Kasumi-1 (cell line): ENCODE data around the gene HDGF.

Source experiments
- DNase-seq, 2 experiments: peaks; one replicate each; lab custom pipeline; 2025; lab: John Stamatoyannopoulos, UW

HDGF gene

GRCh38 chr1:156725683-156726280 is 25.7 kb downstream of the HDGF start:
- peak; percentile 89 to 92 for DNase-seq

DNA sequence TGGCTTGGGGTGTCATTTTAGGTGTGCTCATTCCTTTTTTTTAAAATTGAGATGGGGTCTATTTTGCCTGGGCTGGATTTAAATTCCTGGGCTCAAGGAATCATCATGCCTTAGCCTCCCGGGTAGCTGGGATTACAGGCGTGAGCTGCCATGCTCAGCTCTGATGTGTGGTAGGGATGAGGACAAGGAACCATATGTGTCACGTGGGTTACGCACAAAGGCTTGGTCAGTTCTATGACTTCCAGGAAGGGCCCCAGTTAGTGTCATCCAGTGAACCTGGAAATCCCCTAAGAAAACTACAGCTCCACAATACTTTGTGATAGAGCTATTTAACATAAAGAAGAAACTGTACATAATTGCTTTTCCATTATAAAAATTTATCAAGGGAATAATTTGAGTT is 29.9 kb downstream of the HDGF start:
- DNase-seq, result no peak

- no peak for DNase-seq
Observed at GRCh38 chr1:156721131-156721530, 30.3 kb downstream of the HDGF start.

GRCh38 chr1:156717351-156717750 is 34.1 kb downstream of the HDGF start:
- no peak for DNase-seq

DNA sequence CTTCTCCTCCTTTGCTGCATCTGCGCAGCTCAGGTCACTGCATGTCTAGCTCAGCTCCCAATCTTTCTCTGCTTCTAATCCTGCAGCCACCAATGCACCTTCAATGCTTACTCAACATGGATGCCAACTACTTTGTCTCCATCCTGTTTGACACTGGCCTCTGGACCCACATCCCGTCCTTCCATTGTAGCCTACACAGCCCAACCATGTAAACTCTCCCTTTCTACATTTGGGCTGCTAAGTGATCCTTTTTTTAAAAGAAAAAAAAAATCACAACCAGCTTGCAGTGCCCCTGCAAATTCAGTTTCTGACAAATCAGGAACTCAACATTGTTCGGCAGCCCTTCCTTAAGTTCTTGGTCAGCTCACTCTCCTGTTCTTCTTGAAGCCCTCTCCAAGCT is 36.6 kb downstream of the HDGF start:
- no peak for DNase-seq

- DNase-seq, result no peak
Observed at GRCh38 chr1:156712626-156713025, 38.8 kb downstream of the HDGF start.

GRCh38 chr1:156711011-156711817 is 40.3 kb downstream of the HDGF start:
- no peak for DNase-seq

DNA sequence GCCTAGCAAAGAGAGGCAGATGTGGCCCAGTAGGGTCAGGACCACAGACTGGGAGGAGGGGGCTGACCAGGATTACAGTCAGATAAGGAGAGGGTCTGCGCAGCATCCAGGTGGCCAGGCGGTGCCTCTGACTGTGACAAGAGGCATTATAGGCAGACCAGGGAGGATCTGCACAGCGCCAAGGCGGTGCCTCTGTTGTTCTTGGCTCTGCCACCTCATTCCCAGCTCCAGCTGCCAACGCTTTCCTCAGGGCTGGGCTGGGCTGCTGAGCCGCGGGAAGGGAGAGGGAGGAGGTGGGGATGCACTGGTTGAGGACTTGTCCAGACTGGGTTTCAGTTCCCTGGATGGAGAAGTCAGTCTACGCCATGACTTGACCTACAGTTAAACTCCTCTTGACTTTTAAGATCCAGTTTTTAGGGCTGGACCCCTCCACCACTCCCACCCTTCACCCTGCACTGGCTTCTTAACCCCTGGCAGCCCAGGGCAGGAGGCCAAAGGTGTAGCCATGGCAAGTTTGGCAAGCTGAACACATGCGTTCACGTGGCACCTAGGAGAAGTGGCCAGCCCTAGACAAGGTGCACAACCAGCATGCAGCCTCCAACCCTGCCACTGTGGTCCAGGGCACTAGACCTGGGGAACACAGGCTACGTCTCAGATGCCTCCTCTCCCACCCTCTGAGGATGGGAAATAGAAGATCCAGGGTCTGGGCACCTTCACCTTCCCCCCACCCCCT is 41.6 kb downstream of the HDGF start:
- DNase-seq, result no peak

GRCh38 chr1:156709031-156709430 is 42.4 kb downstream of the HDGF start:
- no peak for DNase-seq

DNA sequence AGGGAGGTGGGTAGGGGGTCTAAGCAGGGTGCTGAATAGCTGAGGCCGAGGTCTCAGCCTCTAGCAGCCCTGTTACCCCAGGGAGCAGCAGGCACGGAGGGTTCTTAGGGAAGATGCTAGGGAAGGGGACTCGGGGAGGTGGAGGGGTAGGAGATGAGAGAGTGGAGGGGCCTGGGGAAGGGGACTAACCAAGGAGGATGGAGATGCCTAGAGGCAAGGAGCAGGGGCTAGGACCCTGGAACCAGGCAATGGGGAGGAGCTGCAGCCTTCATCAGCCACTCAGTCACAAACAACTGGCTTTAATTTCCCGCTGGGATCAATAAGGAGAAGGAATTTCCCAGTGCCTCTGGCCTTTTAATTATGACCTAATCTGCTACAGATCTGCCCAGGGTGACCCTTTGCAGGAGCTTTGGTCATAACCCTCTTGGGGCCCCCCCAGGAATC is 43.2 kb downstream of the HDGF start:
- DNase-seq, result no peak

GRCh38 chr1:156707417-156708217 is 43.9 kb downstream of the HDGF start:
- DNase-seq, result no peak

GRCh38 chr1:156706657-156707416 is 44.6 kb downstream of the HDGF start:
- no peak for DNase-seq

- peak; percentile 18 to 43 for DNase-seq
Observed at GRCh38 chr1:156705918-156706656, 45.4 kb downstream of the HDGF start.

DNA sequence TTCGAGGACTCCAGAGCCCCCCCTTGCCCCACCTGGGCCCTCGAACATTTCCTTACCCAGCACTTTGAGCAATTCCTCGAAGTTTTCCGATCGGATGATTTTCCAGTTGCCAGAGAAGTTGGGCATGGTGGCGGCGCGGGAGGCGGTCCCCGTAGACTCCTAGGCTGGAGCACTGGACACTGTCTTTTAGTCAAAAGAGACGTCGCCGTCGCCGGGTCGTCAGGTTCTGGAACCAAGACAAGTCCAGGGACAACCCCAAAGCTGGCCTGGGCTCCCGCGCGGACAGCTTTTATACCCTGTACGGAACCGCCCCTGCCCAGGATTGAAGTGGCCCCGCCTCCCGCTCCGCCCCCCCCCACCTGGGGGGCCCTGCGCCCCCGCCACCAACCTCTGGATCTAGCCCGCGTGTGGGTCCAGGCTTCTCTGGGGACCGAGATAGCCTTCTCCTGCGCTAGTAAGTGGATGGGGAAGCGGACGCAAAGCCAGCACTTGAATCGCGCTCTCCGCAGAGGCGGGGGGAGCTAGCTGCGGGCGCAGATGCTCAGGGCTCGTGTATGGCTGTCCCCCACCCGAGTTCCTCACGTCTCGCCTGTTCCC is 46.1 kb downstream of the HDGF start, which contains the start of gene CRABP2:
Gene CRABP2 (minus strand): TSS at position 263 of the 597 bp plus-strand sequence. CDS start 137 bp downstream, at position 126.
- DNase-seq, result no peak

DNA sequence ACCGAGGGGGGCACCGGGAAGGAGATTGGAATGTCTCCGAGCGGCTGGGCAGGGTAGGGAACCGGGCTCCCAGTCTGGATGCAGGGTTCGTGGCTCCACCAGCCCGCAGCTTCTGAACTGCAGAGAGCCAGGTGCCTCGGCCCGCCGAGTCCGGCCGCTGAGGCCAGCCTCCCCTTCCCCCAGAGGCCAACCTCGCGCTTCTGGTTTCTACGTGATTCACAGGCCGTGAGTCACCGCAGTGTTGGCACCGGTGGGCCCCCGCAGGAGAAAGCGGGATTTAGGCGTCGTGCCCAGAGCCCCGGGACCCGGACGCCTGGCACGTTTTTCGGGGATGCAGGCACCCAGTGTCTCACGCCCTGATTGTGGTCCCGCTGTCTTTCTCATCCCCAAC is 46.5 kb downstream of the HDGF start:
- DNase-seq, result no peak

DNA sequence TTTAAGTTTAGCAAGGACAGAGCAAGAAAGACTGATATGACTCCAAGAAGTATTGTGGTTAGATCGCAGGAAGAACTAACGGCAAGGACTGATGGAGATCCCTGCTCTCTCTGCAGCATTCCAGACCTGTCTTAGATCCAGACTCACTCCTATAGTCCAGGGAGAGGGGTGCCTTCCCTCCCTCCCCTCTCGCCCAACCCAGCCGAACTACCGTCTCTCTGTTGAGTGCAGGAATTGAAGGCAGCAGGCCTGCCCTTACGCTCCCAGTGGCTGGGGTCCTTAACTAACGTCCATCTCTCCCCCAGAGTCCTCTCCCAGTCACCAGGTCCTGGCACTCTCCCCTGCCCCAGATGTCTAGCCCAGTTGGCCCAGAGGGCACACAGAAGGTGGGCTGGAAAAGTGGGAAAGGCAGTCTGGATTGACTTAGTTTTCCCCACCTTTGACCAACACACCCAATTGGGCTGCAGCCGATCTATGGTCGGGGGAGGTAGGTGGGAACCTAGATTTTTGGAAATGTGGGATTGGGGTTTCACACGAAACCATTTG is 47.2 kb downstream of the HDGF start:
- no peak for DNase-seq

DNA sequence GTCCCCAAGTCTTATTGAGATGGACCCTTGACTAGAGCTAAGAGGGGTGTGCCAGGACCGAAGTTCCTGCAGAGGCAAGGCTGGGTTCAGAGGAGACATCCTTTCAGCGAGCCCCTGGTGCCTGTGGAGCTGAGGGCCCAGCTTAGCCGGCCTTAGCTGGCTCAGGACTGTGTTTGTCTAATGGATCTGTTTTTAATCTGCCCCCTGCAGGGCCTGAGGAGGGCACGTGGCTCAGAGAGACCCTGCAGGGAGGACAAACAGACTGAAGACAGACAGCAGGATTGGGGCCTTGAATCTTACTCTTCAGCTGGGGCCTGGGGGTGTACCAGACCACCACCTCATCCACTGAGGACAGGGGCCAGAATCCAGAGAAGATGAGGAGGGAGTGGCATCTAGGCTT is 47.7 kb downstream of the HDGF start:
- no peak for DNase-seq

GRCh38 chr1:156703336-156703735 is 48.1 kb downstream of the HDGF start:
- DNase-seq, result no peak

DNA sequence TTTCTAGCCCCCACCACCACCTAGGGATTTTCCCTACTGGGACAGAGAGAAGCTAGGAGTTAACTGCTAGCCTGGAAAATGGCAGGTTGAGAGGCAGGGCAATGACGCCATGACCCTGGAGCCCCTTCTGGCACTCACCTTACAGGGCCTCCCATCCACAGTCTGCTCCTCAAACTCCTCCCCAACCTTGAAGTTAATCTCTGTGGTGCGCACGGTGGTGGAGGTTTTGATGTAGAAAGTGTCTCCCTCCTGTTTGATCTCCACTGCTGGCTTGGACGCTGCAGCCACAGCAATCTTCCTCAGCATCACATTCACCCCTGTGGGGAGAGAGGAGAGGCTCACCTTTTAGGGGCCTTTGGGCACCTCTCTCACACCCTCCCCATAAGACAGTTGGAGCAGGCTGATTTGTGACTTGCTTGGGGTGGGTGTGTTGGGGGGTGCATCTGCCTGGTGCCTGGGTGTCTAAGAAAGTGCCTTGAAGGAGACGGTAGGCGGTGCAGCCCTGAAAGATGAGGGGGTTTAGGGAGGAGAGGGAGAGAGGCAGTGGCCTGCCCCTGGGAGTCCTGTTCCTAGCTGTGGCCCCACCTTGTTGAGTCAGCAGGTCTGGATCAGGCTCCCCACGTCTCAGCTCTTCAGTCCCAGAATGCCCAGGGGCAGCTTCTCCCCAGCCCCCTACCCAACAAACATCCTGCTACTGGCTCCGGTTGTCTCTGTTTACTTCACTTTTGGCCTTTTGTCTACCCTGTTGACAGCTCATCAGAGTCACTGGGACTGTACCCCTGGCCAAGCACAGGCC is 50.5 kb downstream of the HDGF start:
- no peak for DNase-seq
